Measurements from ENCODE around the gene NF2.

The NF2 gene

DNA sequence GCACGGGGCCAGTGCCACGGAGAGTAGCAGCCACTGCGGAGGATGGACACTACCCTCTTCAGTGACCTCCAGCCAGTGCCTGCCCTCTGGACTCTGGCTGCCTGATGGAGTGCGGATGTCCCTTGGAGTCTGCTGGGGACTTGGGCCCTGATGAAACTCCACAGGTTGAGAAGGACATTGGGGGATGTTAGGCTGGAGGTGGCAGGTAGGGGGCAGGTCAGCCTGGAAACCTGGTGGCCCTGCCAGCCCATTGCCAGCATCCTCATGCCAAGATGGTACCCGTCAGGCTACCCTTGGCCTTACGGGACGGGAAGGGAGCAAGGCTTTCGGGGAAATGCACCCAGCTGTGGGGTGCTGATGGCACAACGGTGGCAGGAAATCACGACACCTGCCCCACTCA, 120.3 kb downstream of the NF2 start:
- Histone ChIP-seq H3K4me1 (ENCODE audit: insufficient read depth, low read length, poor library complexity, severe bottlenecking) (no peaks in the 10 kb centered on the region), H4K20me1 (ENCODE audit: insufficient read depth, low read length, poor library complexity, severe bottlenecking) (no peaks in the 10 kb centered on the region), H3K4me3 (ENCODE audit: low read length, poor library complexity, severe bottlenecking) (no peak overlapping the region), H2AFZ (ENCODE audit: low read length) (no peak overlapping the region), H3K9me3 (ENCODE audit: insufficient read depth, low read depth, low read length) (no peaks in the 10 kb centered on the region), H3K79me2 (ENCODE audit: insufficient read depth, low read length) (no peaks in the 10 kb centered on the region), H3K36me3 (ENCODE audit: insufficient read depth, low read length) (no peaks in the 10 kb centered on the region), H3K4me2 (ENCODE audit: low read depth, low read length, poor library complexity, severe bottlenecking) (no peak overlapping the region), H3K9ac (ENCODE audit: low read depth, low read length, poor library complexity, severe bottlenecking) (no peak overlapping the region), H3K9me2 (replicated peaks; ENCODE audit: low read depth, low read length) (no peaks in the 10 kb centered on the region), H3K27me3 (ENCODE audit: insufficient read depth, low read length, poor library complexity, severe bottlenecking) (no peaks in the 10 kb centered on the region), H3F3A (ENCODE audit: low read depth) (no peaks in the 10 kb centered on the region)
- no peak for TF ChIP-seq CTCF (conservative IDR thresholded peaks at IDR 0.05; ENCODE audit: low read length)
- no peak for TF ChIP-seq EZH2phosphoT487 (IDR thresholded peaks at IDR 0.05; ENCODE audit: borderline replicate concordance)

- Histone ChIP-seq H3K4me2 (ENCODE audit: low read depth, low read length, poor library complexity, severe bottlenecking) (no peak overlapping the region), H3F3A (ENCODE audit: low read depth) (no peaks in the 10 kb centered on the region), H2AFZ (ENCODE audit: low read length) (no peak overlapping the region), H3K9me2 (replicated peaks; ENCODE audit: low read depth, low read length) (no peaks in the 10 kb centered on the region), H3K36me3 (ENCODE audit: insufficient read depth, low read length) (no peaks in the 10 kb centered on the region), H3K9me3 (ENCODE audit: insufficient read depth, low read depth, low read length) (no peaks in the 10 kb centered on the region), H3K79me2 (ENCODE audit: insufficient read depth, low read length) (no peaks in the 10 kb centered on the region), H3K27me3 (ENCODE audit: insufficient read depth, low read length, poor library complexity, severe bottlenecking) (no peaks in the 10 kb centered on the region), H4K20me1 (ENCODE audit: insufficient read depth, low read length, poor library complexity, severe bottlenecking) (no peaks in the 10 kb centered on the region), H3K4me3 (ENCODE audit: low read length, poor library complexity, severe bottlenecking) (no peak overlapping the region), H3K9ac (ENCODE audit: low read depth, low read length, poor library complexity, severe bottlenecking) (no peak overlapping the region), H3K4me1 (ENCODE audit: insufficient read depth, low read length, poor library complexity, severe bottlenecking) (no peaks in the 10 kb centered on the region)
- TF ChIP-seq CTCF (conservative IDR thresholded peaks at IDR 0.05; ENCODE audit: low read length) (no peak), EZH2phosphoT487 (IDR thresholded peaks at IDR 0.05; ENCODE audit: borderline replicate concordance) (no peak)
Observed at GRCh38 chr22:29724843-29725242, 121.4 kb downstream of the NF2 start.

DNA sequence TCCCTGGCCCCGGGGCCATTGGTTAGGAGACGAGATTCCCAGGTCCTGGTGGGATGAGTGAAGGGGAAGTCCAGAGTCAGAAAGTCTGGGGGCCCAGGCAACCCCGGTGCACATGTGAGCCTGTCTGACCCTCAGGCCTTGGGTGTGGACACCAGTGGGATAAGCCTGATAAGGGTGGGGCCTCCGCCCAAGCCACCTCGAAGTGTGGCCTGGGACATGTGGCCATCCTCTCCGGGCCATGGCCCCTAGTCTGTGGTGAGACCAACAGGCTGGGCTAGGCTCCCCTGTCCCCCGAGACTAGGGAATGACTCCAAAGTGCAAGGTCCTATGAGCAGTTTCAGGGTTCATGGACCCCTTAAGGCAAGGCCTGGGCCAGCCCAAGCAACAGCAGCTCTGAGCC, 122.7 kb downstream of the NF2 start:
- no peaks in the 10 kb centered on the region for H3K27me3 ChIP-seq (ENCODE audit: insufficient read depth, low read length, poor library complexity, severe bottlenecking)
- no peak overlapping the region for H3K4me3 ChIP-seq (ENCODE audit: low read length, poor library complexity, severe bottlenecking)
- H3K36me3 ChIP-seq (ENCODE audit: insufficient read depth, low read length) = no peaks in the 10 kb centered on the region
- H2AFZ ChIP-seq (ENCODE audit: low read length) = no peak overlapping the region
- H3K9me2 ChIP-seq (replicated peaks; ENCODE audit: low read depth, low read length) = no peaks in the 10 kb centered on the region
- no peaks in the 10 kb centered on the region for H3K4me1 ChIP-seq (ENCODE audit: insufficient read depth, low read length, poor library complexity, severe bottlenecking)
- no peak for TF ChIP-seq EZH2phosphoT487 (IDR thresholded peaks at IDR 0.05; ENCODE audit: borderline replicate concordance)
- H3K4me2 ChIP-seq (ENCODE audit: low read depth, low read length, poor library complexity, severe bottlenecking) = no peak overlapping the region
- H3K9me3 ChIP-seq (ENCODE audit: insufficient read depth, low read depth, low read length) = no peaks in the 10 kb centered on the region
- H3K79me2 ChIP-seq (ENCODE audit: insufficient read depth, low read length) = no peaks in the 10 kb centered on the region
- H4K20me1 ChIP-seq (ENCODE audit: insufficient read depth, low read length, poor library complexity, severe bottlenecking) = no peaks in the 10 kb centered on the region
- H3F3A ChIP-seq (ENCODE audit: low read depth) = no peaks in the 10 kb centered on the region
- no peak overlapping the region for H3K9ac ChIP-seq (ENCODE audit: low read depth, low read length, poor library complexity, severe bottlenecking)

- no peak overlapping the region for H3K4me2 ChIP-seq (ENCODE audit: low read depth, low read length, poor library complexity, severe bottlenecking)
- no peak overlapping the region for H3K4me3 ChIP-seq (ENCODE audit: low read length, poor library complexity, severe bottlenecking)
Observed at GRCh38 chr22:29726512-29727130, 123.2 kb downstream of the NF2 start.

More at GRCh38 chr22:29726512-29727130, 123.2 kb downstream of the NF2 start:
- no peak overlapping the region for H3K9ac ChIP-seq (ENCODE audit: low read depth, low read length, poor library complexity, severe bottlenecking)
- no peaks in the 10 kb centered on the region for H3K79me2 ChIP-seq (ENCODE audit: insufficient read depth, low read length)
- no peaks in the 10 kb centered on the region for H3K4me1 ChIP-seq (ENCODE audit: insufficient read depth, low read length, poor library complexity, severe bottlenecking)
- no peaks in the 10 kb centered on the region for H3F3A ChIP-seq (ENCODE audit: low read depth)
- no peaks in the 10 kb centered on the region for H3K27me3 ChIP-seq (ENCODE audit: insufficient read depth, low read length, poor library complexity, severe bottlenecking)
- TF ChIP-seq EZH2phosphoT487 (IDR thresholded peaks at IDR 0.05; ENCODE audit: borderline replicate concordance) = no peak
- TF ChIP-seq CTCF (conservative IDR thresholded peaks at IDR 0.05; ENCODE audit: low read length) = no peak
- no peaks in the 10 kb centered on the region for H3K36me3 ChIP-seq (ENCODE audit: insufficient read depth, low read length)
- no peaks in the 10 kb centered on the region for H4K20me1 ChIP-seq (ENCODE audit: insufficient read depth, low read length, poor library complexity, severe bottlenecking)
- no peak overlapping the region for H2AFZ ChIP-seq (ENCODE audit: low read length)
- no peaks in the 10 kb centered on the region for H3K9me3 ChIP-seq (ENCODE audit: insufficient read depth, low read depth, low read length)
- no peaks in the 10 kb centered on the region for H3K9me2 ChIP-seq (replicated peaks; ENCODE audit: low read depth, low read length)
